ENCODE data around the gene RTN4R. TPM values are rescaled to one million over a fixed set of nuclear protein-coding genes. Genes with fewer than 3 reads are reported as not detected.

RTN4R gene
- total RNA-seq, 1 donor from 2014 or later = 9.8 TPM

DNA sequence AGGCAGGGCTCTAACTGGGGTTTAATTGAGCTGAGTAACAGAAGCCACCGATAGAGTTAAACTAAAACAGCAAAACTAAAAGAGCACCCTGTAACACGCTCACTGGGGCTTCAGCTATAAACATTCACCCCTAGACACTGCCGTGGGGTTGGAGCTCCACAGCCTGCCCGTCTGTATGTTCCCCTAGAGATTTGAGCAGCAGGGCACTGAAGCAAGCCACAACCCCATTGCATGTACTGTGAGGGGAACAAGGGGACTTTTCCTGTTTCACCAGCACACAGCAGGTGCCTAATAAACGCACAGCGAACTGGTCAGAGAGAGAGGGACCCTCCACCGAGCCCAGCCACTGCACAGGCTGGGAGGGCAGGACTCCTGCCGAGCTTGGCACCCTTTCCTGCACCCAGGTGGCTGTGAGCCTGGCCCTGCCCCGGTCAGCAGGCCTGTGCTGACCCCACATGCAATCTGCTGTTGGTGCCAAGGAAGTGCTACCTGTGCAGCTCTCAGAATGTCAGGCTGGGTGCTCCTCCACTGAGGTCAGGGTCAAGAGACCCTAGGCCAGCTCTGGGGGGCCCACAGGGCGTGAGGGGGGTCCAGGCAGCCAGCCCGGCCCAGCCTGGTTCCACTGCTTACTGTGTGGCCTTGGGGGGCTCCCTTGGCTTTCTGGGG, 31.9 kb downstream of the RTN4R start:
- TF ChIP-seq CTCF (IDR thresholded peaks at IDR 0.05) = no peak
- peaks cover 13% of the 10 kb centered on the region for H3K4me1 ChIP-seq
- H3K27me3 ChIP-seq = no peaks in the 10 kb centered on the region
- DNase-seq = no peak
- no peaks in the 10 kb centered on the region for H3K36me3 ChIP-seq
- intact Hi-C loops (cut with DNase I) = no loop called here
- no peak overlapping the region for H3K4me3 ChIP-seq
- no peaks in the 10 kb centered on the region for H3K9me3 ChIP-seq
- no peak for ATAC-seq
- H3K27ac ChIP-seq = no peak overlapping the region

GRCh38 chr22:20235389-20235991, 32.6 kb downstream of the RTN4R start:
- Histone ChIP-seq H3K36me3 (no peaks in the 10 kb centered on the region), H3K27me3 (no peaks in the 10 kb centered on the region), H3K4me3 (no peak overlapping the region), H3K4me1 (peaks cover 14% of the 10 kb centered on the region), H3K9me3 (no peaks in the 10 kb centered on the region), H3K27ac (no peak overlapping the region)
- TF ChIP-seq CTCF (IDR thresholded peaks at IDR 0.05) = no peak
- DNase-seq (no peak), ATAC-seq (no peak)
- intact Hi-C loops (cut with DNase I) = no loop called here

DNA sequence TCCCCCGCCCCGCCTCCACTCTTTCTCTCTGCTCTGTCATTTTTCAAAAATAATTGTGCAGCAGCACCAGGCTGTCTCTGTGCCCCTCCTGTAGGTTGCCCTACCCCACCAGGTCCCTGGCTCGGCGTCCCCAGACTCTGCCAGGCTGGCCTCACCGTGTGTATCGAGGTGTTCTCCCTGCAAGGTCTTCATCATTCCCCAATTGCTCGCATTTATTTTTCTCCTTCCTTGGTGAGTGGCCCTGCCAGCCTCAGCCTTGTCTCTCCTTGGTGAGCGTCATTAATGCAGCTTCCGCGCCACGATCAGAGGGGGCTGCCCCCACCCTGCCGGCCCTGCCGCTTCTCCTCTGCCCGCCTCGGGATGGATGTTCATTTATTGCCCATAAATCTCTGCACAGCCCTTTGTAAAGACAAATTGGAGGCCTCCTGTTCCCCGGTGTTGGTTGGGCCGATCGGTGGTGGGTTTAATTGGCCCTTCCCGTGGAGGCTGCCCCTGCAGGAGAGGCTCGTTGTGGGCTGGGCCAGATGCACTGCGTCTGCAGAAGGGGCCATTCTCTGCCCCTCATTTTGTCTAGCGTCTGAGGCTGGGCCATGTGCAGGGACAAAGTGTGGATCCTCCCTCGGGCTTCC, 33.2 kb downstream of the RTN4R start:
- no peak for ATAC-seq
- H3K27ac ChIP-seq = no peak overlapping the region
- intact Hi-C loops (cut with DNase I) = no loop called here
- no peaks in the 10 kb centered on the region for H3K27me3 ChIP-seq
- H3K4me1 ChIP-seq = peaks cover 15% of the 10 kb centered on the region
- no peak for DNase-seq
- no peaks in the 10 kb centered on the region for H3K9me3 ChIP-seq
- H3K36me3 ChIP-seq = no peaks in the 10 kb centered on the region
- H3K4me3 ChIP-seq = no peak overlapping the region
- no peak for TF ChIP-seq CTCF (IDR thresholded peaks at IDR 0.05)

DNA sequence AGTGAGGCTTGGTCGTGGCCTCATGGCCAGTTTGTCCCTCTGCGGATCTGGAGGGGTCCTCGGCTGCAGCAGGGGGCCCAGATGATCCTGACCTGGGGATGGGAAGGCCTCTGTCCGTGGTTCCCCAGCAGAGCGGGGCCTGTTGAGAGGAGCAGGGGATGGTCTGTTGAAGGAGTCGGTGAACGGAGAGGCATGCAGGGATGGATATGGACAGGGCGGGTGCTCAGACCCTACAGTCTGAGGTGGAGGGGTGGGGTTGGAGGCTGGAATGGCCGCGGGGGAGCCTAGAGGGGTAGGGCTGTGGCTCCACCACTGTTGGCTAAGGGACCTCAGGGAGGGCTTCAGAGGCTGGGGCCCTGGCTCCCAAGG, 33.8 kb downstream of the RTN4R start:
- Histone ChIP-seq H3K9me3 (no peaks in the 10 kb centered on the region), H3K36me3 (no peaks in the 10 kb centered on the region), H3K27me3 (no peaks in the 10 kb centered on the region), H3K4me1 (peaks cover 11% of the 10 kb centered on the region), H3K27ac (no peak overlapping the region), H3K4me3 (no peak overlapping the region)
- ATAC-seq (no peak), DNase-seq (no peak)
- no peak for TF ChIP-seq CTCF (IDR thresholded peaks at IDR 0.05)
- intact Hi-C loops (cut with DNase I) = no loop called here

DNA sequence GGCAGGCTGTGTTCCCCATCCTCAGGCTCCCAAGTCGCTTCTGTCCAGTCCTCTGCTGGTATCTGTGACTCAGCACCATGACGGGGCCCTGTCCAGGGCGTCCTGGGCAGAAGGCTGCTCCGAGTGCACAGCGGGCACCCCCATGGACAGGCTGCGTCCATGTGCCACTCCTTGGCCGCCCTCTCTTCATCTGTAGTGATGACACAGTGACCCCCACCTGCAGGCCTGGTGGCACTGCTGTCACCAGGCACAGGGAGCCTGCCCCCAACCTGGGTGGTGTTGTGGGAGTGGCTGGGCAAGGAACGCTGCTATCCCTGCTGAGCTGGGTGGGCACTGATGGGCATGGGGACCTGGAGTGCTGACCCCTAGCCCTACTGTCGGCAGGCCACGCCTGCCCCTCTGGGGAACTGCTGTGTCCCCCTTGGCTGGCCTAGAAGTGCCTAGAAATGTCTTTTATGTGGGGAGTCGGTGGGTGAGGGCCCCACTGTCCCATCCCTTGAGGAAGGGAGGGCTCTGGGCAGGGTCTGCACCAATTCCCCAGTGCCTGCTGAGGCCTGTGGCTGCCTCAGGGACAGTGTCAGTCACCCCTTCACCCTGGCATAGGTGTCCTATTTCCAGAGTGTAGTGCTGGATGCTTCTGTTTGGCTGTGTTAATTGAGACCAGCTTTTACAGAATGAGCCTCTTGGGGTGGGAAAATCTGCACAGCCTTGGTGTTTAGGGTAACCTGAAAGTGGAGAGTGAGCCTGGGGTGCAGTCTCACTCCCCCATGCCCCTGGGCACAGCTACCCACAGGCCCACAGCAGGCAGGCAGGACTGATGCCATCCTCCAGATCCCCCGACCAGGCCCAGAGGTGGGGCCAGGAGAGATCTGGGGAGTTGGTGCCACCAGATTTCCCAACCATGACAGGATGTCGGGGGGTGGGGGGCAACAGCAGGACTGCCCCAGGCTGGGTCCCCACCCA, 34.5 kb downstream of the RTN4R start:
- H3K36me3 ChIP-seq = no peaks in the 10 kb centered on the region
- DNase-seq = no peak
- no peak overlapping the region for H3K4me3 ChIP-seq
- H3K4me1 ChIP-seq = peaks cover 4% of the 10 kb centered on the region
- no peak for ATAC-seq
- TF ChIP-seq CTCF (IDR thresholded peaks at IDR 0.05) = no peak
- intact Hi-C loops (cut with DNase I) = no loop called here
- no peaks in the 10 kb centered on the region for H3K9me3 ChIP-seq
- no peaks in the 10 kb centered on the region for H3K27me3 ChIP-seq
- no peak overlapping the region for H3K27ac ChIP-seq

All from upper lobe of right lung (tissue), 1 donor.